Adrenal gland (tissue), 12 donors: ENCODE data around the gene SCFD2. TPM values are rescaled to one million over a fixed set of nuclear protein-coding genes. Genes with fewer than 3 reads are reported as not detected.

ENCODE experiments used
- DNase-seq, 7 donors: peaks; one replicate each; pipeline ENCODE4 v3.0.0-alpha.2; 2019 to 2020
- H3K27ac ChIP-seq, 5 donors: fragments of 200-600 bp; sonication (generic) in 4 of 5; 1 replicate in 3 of 5; 2 replicates in 2 of 5; pipeline versions ENCODE4 v1.5.1 to v1.8.0; 2016 to 2020; ENCODE audit warnings: mild to moderate bottlenecking in 1 of 5
- H3K27me3 ChIP-seq: fragments of 200-600 bp; 2 replicates; pipeline ENCODE4 v1.8.0; 2021
- H3K36me3 ChIP-seq, 2 donors: fragments of 200-600 bp; replicated peaks in 1 of 2; 1 replicate in 1 of 2; 2 replicates in 1 of 2; pipeline versions ENCODE4 v1.5.1 to v1.8.0; 2018 to 2022
- H3K4me1 ChIP-seq, 2 donors: fragments of 200-600 bp; replicated peaks in 1 of 2; 1 replicate in 1 of 2; 2 replicates in 1 of 2; pipeline versions ENCODE4 v1.5.1 to v1.8.0; 2018 to 2021
- H3K4me3 ChIP-seq, 4 donors: fragments of 200-600 bp; sonication (generic) in 3 of 4; one replicate each; pipeline ENCODE4 v1.5.1; 2016 to 2018
- H3K9me3 ChIP-seq, 3 donors: fragments of 200-600 bp; sonication (generic) in 1 of 3; replicated peaks in 1 of 3; 1 replicate in 2 of 3; 2 replicates in 1 of 3; pipeline versions ENCODE4 v1.5.1 to v1.8.0; 2016 to 2021
- CTCF ChIP-seq, 6 experiments: fragments of 450-650 bp in 4 of 6; fragments of 200-600 bp in 2 of 6; sonication (generic) in 1 of 6; IDR thresholded peaks; 1 replicate in 5 of 6; 2 replicates in 1 of 6; pipeline versions ENCODE4 v1.5.1 to v1.8.0; 2016 to 2021; ENCODE audit warnings: antibody characterized with exemption in 6 of 6, mild to moderate bottlenecking in 2 of 6, moderate library complexity in 1 of 6
- POLR2A ChIP-seq, 2 donors: fragments of 450-650 bp; IDR thresholded peaks; one replicate each; pipeline ENCODE4 v1.6.1; 2017; ENCODE audit warnings: antibody characterized with exemption in 2 of 2, mild to moderate bottlenecking in 2 of 2, moderate library complexity in 1 of 2
- WGBS, 4 donors: extraction: QIAGEN DNeasy Blood & Tissue Kit in 2 of 4; methylation state at CpG; one replicate each; pipeline versions ENCODE4 v1.1.5 to v1.1.7; 2013 to 2017; 5-methylcytosine and 5-hydroxymethylcytosine counted together
- intact Hi-C, 2 donors: fragments of 100-400 bp; cut with DNase I; formaldehyde crosslinking; loops; one replicate each; pipeline versions ENCODE4 v1.14.1 to v1.15.0; 2022 to 2023
- polyA plus RNA-seq, 3 donors: library from polyadenylated mRNA; stranded (reverse); fragments of 200-250 nt in 2 of 3; fragments of 350-450 nt in 1 of 3; fragmentation: Illumina TruSeq in 1 of 3; extraction: RNeasy Lipid Tissue Mini Kit (QIAGEN cat#74804) in 1 of 3; gene quantifications; one replicate each; pipeline ENCODE4 v1.2.3, GENCODE V29; 2013 to 2014
- total RNA-seq, 9 donors: library from RNA; depleted of rRNA in 4 of 9; stranded (reverse); fragments of >200 nt in 4 of 9; fragments of 120-200 nt in 1 of 9; fragmentation: NEBNext Ultra II Directional in 1 of 9; extraction: Animal tissue kit (Norgen Biotek cat#: 25700) in 1 of 9; gene quantifications; one replicate each; pipeline versions ENCODE4 v1.1.0 to v1.2.4, GENCODE V29; 2013 to 2023
- donor health status: healthy with polysubstance abuse.
- donor health status: Bipolar disorder and iron deficiency.
- donor health status: DM: yes; HTN: yes; CAD: no.
- donor health status: DM: no; HTN: no; CAD: no.
- donor health status: DM: no; HTN: no; CAD: no.
- donor health status: DM: yes; HTN: yes; CAD: no.

Gene SCFD2
- total and polyA plus RNA-seq, 12 donors: 5.2 to 34.9 (median 23.4) TPM

GRCh38 chr4:53199356-53199755 is 166.5 kb downstream of the SCFD2 start:
- no peak for DNase-seq
- TF ChIP-seq CTCF (IDR thresholded peaks at IDR 0.05) (no peak), POLR2A (IDR thresholded peaks at IDR 0.05) (no peak)
- Histone ChIP-seq H3K27me3 (no peaks in the 10 kb centered on the region), H3K9me3 (no peaks in the 10 kb centered on the region), H3K4me3 (no peak overlapping the region), H3K4me1 (peaks cover 5 to 8% of the 10 kb centered on the region in 2 donors), H3K36me3 (no peaks in the 10 kb centered on the region), H3K27ac (no peak overlapping the region)
- 100% methylated on average over 1 of the region's 1 CpG for WGBS, 4 donors
- intact Hi-C loops: loop anchor here in 1 of 2 donors (10.0 kb wide), 2 partner anchors 185 to 1025 kb away; partner anchors contain the start of gene PDGFRA

- TF ChIP-seq CTCF (IDR thresholded peaks at IDR 0.05): no peak
- TF ChIP-seq POLR2A (IDR thresholded peaks at IDR 0.05): no peak
- Histone ChIP-seq H3K4me3 (no peak overlapping the region), H3K27ac (no peak overlapping the region), H3K4me1 (peaks cover 5 to 8% of the 10 kb centered on the region in 2 donors), H3K36me3 (no peaks in the 10 kb centered on the region), H3K9me3 (no peaks in the 10 kb centered on the region), H3K27me3 (no peaks in the 10 kb centered on the region)
- WGBS, 4 donors: 73 to 84% (median 81%) methylated on average over 1 of the region's 1 CpG
- intact Hi-C loops: loop anchor here in 1 of 2 donors (10.0 kb wide), 2 partner anchors 183 to 1027 kb away; partner anchors contain the start of gene PDGFRA
- no peak for DNase-seq
These were observed 168.1 kb downstream of the SCFD2 start for GRCh38 chr4:53197772-53198142.

DNA sequence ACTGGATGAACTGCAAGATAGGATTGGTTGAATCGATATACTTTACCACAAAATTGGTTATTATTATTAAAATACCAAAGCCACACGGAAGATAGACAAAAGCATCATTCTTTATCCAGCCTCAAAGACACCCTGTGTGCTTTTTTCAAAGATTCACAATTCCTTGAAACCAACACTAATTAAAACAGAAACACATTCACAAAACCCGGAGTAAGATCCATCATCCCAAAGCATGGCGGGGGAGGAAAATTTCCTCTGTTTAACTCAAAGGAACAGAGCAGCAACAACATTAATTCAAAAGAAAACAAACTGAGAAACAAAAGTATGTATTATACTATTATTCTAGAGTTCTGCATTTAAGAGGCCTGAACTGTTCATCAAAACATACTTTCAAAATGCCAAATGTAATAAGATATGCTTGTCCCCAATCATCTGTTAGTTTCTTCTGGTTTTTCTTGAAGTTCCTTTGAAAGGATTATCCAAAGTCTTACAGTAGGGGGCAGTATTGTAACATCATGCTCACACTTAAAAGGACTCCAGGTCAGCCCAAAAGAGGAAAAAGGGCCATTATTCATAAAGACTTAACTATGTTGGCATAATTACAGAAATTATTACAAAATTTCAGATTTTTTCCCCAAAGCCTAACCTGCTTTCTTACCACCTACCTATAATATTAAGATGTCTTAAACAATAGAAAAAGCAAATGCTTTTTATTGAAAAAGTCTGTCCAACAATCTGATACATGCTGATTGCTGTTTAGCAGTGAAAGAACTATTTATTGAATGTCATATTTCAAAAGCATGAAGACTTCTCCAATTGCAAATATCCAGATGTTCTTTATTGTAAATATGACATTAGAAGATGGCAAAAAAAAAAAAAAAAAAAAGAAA is 168.7 kb downstream of the SCFD2 start:
- H3K27me3 ChIP-seq: no peaks in the 10 kb centered on the region
- peaks cover 5 to 8% of the 10 kb centered on the region in 2 donors for H3K4me1 ChIP-seq
- no peak overlapping the region for H3K4me3 ChIP-seq
- WGBS, 4 donors: 54 to 64% (median 63%) methylated on average over 4 of the region's 4 CpGs
- no peak overlapping the region for H3K27ac ChIP-seq
- H3K9me3 ChIP-seq: no peaks in the 10 kb centered on the region
- no peaks in the 10 kb centered on the region for H3K36me3 ChIP-seq
- TF ChIP-seq CTCF (IDR thresholded peaks at IDR 0.05) (peak; percentile 70 to 87 (median 80)), POLR2A (IDR thresholded peaks at IDR 0.05) (no peak)
- intact Hi-C loops: loop anchor here in 1 of 2 donors (10.0 kb wide), 2 partner anchors 182 to 1028 kb away; partner anchors contain the start of gene PDGFRA
- DNase-seq: no peak

GRCh38 chr4:53195815-53196661 is 169.8 kb downstream of the SCFD2 start:
- H3K9me3 ChIP-seq: no peaks in the 10 kb centered on the region
- intact Hi-C loops: loop anchor here in 1 of 2 donors (10.0 kb wide), 2 partner anchors 181 to 1029 kb away; partner anchors contain the start of gene PDGFRA
- no peak for DNase-seq
- H3K4me1 ChIP-seq: peaks cover 5 to 8% of the 10 kb centered on the region in 2 donors
- H3K4me3 ChIP-seq: no peak overlapping the region
- H3K27ac ChIP-seq: no peak overlapping the region
- 46 to 60% (median 52%) methylated on average over 7 of the region's 7 CpGs for WGBS, 4 donors
- TF ChIP-seq POLR2A (IDR thresholded peaks at IDR 0.05) (no peak), CTCF (IDR thresholded peaks at IDR 0.05) (no peak)
- H3K27me3 ChIP-seq: no peaks in the 10 kb centered on the region
- H3K36me3 ChIP-seq: no peaks in the 10 kb centered on the region
